GM23338 (cell line): ENCODE measurements around the gene NFIA.

Experiments
- CREB1 ChIP-seq: fragments of 250-450 bp; sonication (Bioruptor Pico); IDR thresholded peaks from 2 replicates; pipeline ENCODE4 v1.5.0; 2020; ENCODE audit warnings: low read depth, mild to moderate bottlenecking, moderate library complexity
- CTCF ChIP-seq, 2 experiments: fragments of 200-600 bp in 1 of 2; sonication (generic) in 1 of 2; conservative IDR thresholded peaks; 2 replicates each; pipeline versions ENCODE4 v1.5.1 to v1.6.1; 2016 to 2017; ENCODE audit warnings: antibody characterized with exemption in 2 of 2, low read depth in 2 of 2, mild to moderate bottlenecking in 2 of 2, moderate library complexity in 1 of 2
- EZH2 ChIP-seq: fragments of 200-600 bp; sonication (generic); IDR thresholded peaks from one replicate; pipeline ENCODE4 v1.8.0; 2017; ENCODE audit warnings: antibody characterized with exemption, mild to moderate bottlenecking, low read depth; ENCODE audit not compliant: unreplicated experiment
- EZH2phosphoT487 ChIP-seq: fragments of 200-600 bp; sonication (generic); IDR thresholded peaks from one replicate; pipeline ENCODE4 v1.8.1; 2018; ENCODE audit warnings: antibody characterized with exemption; ENCODE audit not compliant: unreplicated experiment
- JUNB ChIP-seq: IDR thresholded peaks from one replicate; pipeline ENCODE4 v1.6.1; 2016; ENCODE audit warnings: antibody characterized with exemption; ENCODE audit not compliant: unreplicated experiment
- NANOG ChIP-seq: IDR thresholded peaks from 2 replicates; pipeline ENCODE4 v1.6.1; 2016; ENCODE audit warnings: antibody characterized with exemption, borderline replicate concordance
- POLR2AphosphoS5 ChIP-seq: IDR thresholded peaks from 2 replicates; pipeline ENCODE4 v1.6.1; 2016; ENCODE audit warnings: antibody characterized with exemption, low read depth
- STAT1 ChIP-seq: IDR thresholded peaks from one replicate; pipeline ENCODE4 v1.6.1; 2016; ENCODE audit warnings: antibody characterized with exemption; ENCODE audit not compliant: unreplicated experiment
- ZNF114 ChIP-seq: fragments of 250-450 bp; sonication (Bioruptor Pico); IDR thresholded peaks from 2 replicates; pipeline ENCODE4 v1.5.0; 2020; ENCODE audit warnings: mild to moderate bottlenecking, moderate library complexity
- ZNF331 ChIP-seq: fragments of 250-450 bp; sonication (Bioruptor Pico); IDR thresholded peaks from 2 replicates; pipeline ENCODE4 v1.5.0; 2020; ENCODE audit warnings: low read depth, mild to moderate bottlenecking, moderate library complexity
- TF ChIP-seq, protein P1 (sequence below): IDR thresholded peaks from one replicate; pipeline ENCODE4 v1.6.1; 2018; ENCODE audit warnings: antibody characterized with exemption; ENCODE audit not compliant: unreplicated experiment

DNA sequence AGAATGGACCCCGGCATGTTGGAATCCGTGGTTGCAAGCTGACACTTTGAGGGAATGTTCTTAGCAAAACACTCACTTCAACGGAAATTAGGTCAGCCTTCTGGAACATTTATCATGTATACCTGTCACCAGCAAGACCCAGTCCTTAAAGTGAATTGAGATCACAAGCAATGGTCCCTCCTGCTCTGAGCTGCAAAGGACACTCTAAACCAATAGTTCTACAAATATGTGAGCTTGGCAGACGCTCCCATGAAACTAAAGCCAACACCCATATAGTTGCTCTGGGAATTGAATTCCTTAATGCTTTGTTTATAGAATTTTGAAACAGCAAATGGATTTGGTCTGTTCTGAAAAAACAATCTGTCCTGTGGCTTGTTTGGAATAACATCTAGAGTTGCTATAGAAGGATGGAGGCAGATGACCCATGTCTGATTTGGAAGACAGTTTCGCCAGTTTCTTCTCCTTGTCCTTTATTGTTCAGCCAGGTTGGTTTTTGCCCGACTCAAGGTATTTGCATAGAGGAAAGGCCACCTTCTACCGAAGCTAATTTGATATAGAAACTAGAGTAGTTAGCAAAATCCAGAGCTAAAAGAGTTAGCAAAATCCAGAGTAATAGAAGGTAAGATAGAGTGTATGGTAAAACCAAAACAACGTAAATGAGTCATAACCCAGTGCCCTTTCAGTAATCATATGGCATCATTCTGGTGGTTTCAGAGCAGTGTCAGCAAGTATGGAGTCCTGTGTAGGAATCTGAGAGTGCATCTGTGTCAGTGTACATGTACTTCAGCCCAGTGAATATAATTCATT lies 236.2 kb downstream of the NFIA start:
- TF ChIP-seq EZH2 (no peak), CTCF (conservative IDR thresholded peaks at IDR 0.05; ENCODE audit: low read depth in 2 of 2) (no peak), CREB1 (CRISPR knock-in tag) (no peak), EZH2phosphoT487 (no peak), POLR2AphosphoS5 (no peak), JUNB (no peak), ZNF114 (CRISPR knock-in tag) (no peak), STAT1 (no peak), NANOG (no peak), ZNF331 (CRISPR knock-in tag) (no peak)
- TF ChIP-seq, protein P1, sequence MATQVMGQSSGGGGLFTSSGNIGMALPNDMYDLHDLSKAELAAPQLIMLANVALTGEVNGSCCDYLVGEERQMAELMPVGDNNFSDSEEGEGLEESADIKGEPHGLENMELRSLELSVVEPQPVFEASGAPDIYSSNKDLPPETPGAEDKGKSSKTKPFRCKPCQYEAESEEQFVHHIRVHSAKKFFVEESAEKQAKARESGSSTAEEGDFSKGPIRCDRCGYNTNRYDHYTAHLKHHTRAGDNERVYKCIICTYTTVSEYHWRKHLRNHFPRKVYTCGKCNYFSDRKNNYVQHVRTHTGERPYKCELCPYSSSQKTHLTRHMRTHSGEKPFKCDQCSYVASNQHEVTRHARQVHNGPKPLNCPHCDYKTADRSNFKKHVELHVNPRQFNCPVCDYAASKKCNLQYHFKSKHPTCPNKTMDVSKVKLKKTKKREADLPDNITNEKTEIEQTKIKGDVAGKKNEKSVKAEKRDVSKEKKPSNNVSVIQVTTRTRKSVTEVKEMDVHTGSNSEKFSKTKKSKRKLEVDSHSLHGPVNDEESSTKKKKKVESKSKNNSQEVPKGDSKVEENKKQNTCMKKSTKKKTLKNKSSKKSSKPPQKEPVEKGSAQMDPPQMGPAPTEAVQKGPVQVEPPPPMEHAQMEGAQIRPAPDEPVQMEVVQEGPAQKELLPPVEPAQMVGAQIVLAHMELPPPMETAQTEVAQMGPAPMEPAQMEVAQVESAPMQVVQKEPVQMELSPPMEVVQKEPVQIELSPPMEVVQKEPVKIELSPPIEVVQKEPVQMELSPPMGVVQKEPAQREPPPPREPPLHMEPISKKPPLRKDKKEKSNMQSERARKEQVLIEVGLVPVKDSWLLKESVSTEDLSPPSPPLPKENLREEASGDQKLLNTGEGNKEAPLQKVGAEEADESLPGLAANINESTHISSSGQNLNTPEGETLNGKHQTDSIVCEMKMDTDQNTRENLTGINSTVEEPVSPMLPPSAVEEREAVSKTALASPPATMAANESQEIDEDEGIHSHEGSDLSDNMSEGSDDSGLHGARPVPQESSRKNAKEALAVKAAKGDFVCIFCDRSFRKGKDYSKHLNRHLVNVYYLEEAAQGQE, result no peak
